ENCODE measurements around the gene SHBG. TPM values are rescaled to one million over a fixed set of nuclear protein-coding genes. Genes with fewer than 3 reads are reported as not detected.

Gene SHBG
- total and polyA plus RNA-seq, 2 experiments from 2014 or later = 0.38 to 0.48 TPM

- TF ChIP-seq REST (IDR thresholded peaks at IDR 0.05; ENCODE audit: unreplicated experiment) = no peak
- TF ChIP-seq STAT1 (IDR thresholded peaks at IDR 0.05; ENCODE audit: unreplicated experiment) = no peak
- no peak for TF ChIP-seq EZH2phosphoT487 (IDR thresholded peaks at IDR 0.05; ENCODE audit: unreplicated experiment)
- TF ChIP-seq NANOG (IDR thresholded peaks at IDR 0.05; ENCODE audit: borderline replicate concordance) = no peak
- TF ChIP-seq EZH2 (IDR thresholded peaks at IDR 0.05; ENCODE audit: low read depth, unreplicated experiment) = no peak
These were observed 45.0 kb downstream of the SHBG start (continued) for GRCh38 chr17:7674934-7675333.

- H3K27me3 ChIP-seq (ENCODE audit: insufficient read depth) = no peaks in the 10 kb centered on the region
- peak overlapping the region; percentile 55 for H3K4me3 Mint-ChIP-seq
- peak overlapping the region; percentile 95 for H3K27ac Mint-ChIP-seq
- ATAC-seq (peak; percentile 70), DNase-seq (ENCODE audit: low spot score) (peak; percentile 76)
- H2AFZ ChIP-seq = no peak overlapping the region
- H3K4me2 ChIP-seq = peak overlapping the region; percentile 12
- H3K27ac ChIP-seq (ENCODE audit: low read depth) = peak overlapping the region; percentile 60
- peaks cover 9% of the 10 kb centered on the region for H3K9me3 Mint-ChIP-seq
- H3K36me3 Mint-ChIP-seq (ENCODE audit: low read depth) = peaks cover 49% of the 10 kb centered on the region
- H4K20me1 ChIP-seq (replicated peaks; ENCODE audit: insufficient read depth) = peaks cover 6% of the 10 kb centered on the region
- H3K79me2 ChIP-seq (replicated peaks; ENCODE audit: insufficient read depth) = peaks cover 43% of the 10 kb centered on the region
- H3K36me3 ChIP-seq (ENCODE audit: insufficient read depth) = peaks cover 37% of the 10 kb centered on the region
- no peaks in the 10 kb centered on the region for H3K9me2 ChIP-seq (ENCODE audit: insufficient read depth)
- peaks cover 37% of the 10 kb centered on the region for H3K4me1 ChIP-seq (ENCODE audit: insufficient read depth)
- H3F3A ChIP-seq (replicated peaks; ENCODE audit: low read depth) = peaks cover 35% of the 10 kb centered on the region
- H3K27me3 Mint-ChIP-seq (ENCODE audit: insufficient read depth, low read depth, poor library complexity) = peaks cover 19% of the 10 kb centered on the region
- H3K4me3 ChIP-seq = peak overlapping the region; percentile 9
- peaks cover 46% of the 10 kb centered on the region for H3K4me1 Mint-ChIP-seq
- TF ChIP-seq EZH2 (IDR thresholded peaks at IDR 0.05; ENCODE audit: low read depth, unreplicated experiment) = no peak
- TF ChIP-seq ETS1 (IDR thresholded peaks at IDR 0.05) = no peak
- TF ChIP-seq JUNB (IDR thresholded peaks at IDR 0.05; ENCODE audit: unreplicated experiment) = no peak
- TF ChIP-seq ZNF462 (CRISPR knock-in tag; IDR thresholded peaks at IDR 0.05) = no peak
- no peak for TF ChIP-seq ZNF114 (CRISPR knock-in tag; IDR thresholded peaks at IDR 0.05)
- no peak for TF ChIP-seq REST (IDR thresholded peaks at IDR 0.05; ENCODE audit: unreplicated experiment)
- TF ChIP-seq POLR2AphosphoS5 (IDR thresholded peaks at IDR 0.05; ENCODE audit: low read depth) = no peak
These were observed 46.6 kb downstream of the SHBG start for GRCh38 chr17:7676533-7676932.

All from GM23338 (cell line).